Measurements from ENCODE around the gene PPP2R1A. TPM values are rescaled to one million over a fixed set of nuclear protein-coding genes. Genes with fewer than 3 reads are reported as not detected.
A peak's percentile ranks its signal among the peaks of the same experiment; 100 is the strongest.

PPP2R1A gene
- total and polyA plus RNA-seq, 2 of the 13 experiments (the other 11 are each of a cell fraction or from before 2014, with no cell fraction given), result 86.7 to 130 TPM

DNA sequence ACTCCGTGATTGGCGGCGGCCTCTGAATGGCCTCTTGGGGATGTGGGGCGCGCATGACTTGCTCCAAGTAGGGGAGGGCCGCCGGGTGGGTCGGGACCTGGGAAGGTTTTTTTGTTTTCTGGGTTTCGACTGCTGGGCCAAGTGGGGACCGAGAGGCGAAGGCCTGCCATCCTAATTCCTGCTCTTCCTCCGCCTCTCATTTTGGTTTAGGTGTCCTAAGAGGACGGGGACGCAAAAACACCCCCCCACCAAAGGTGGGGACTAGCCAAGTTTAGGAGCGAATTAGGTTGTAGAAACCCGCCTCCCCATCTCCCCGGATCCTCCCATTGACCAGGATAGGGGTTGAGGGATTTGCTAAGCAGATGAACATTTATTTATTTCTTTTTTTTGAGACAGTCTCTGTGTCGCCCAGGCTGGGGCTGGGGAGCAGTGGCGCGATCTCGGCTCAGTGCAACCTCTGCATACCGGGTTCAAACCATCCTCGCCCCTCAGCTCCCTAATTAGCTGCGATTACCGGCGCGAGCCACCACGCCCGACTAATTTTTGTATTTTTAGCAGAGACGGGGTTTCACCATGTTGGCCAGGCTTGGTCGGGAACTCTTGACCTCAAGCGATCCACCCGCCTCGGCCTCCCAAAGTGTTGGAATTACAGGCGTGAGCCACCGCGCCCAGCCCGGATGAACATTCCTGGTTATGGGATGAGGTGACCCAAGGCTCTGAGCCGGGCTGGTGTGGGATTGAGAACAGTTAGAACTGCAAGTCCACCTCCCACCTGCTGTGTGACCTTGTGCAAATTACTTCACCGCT, 838 bp downstream of the PPP2R1A start (continued):
- TF ChIP-seq ZBTB2 (CRISPR knock-in tag; IDR thresholded peaks at IDR 0.05; ENCODE audit: low read depth), result no peak
- TF ChIP-seq NCOA1 (CRISPR knock-in tag; IDR thresholded peaks at IDR 0.05), result 0 out of 2 replicates have a peak, but pooled peaks have one; percentile 15
- no peak for TF ChIP-seq NFIC (IDR thresholded peaks at IDR 0.05; ENCODE audit: low read length)
- no peak for TF ChIP-seq ZBTB49 (CRISPR knock-in tag; IDR thresholded peaks at IDR 0.05; ENCODE audit: borderline replicate concordance)
- 0 out of 2 replicates have a peak, but pooled peaks have one; percentile 53 for TF ChIP-seq ZFP82 (CRISPR knock-in tag; IDR thresholded peaks at IDR 0.05; ENCODE audit: borderline replicate concordance)
- no peak for TF ChIP-seq HNRNPL (IDR thresholded peaks at IDR 0.05; ENCODE audit: low read depth, low read length)
- TF ChIP-seq ATF1 (CRISPR knock-in tag; IDR thresholded peaks at IDR 0.05), result no peak
- TF ChIP-seq HOXA5 (CRISPR knock-in tag; IDR thresholded peaks at IDR 0.05), result peak; percentile 27; the same call in 1 of the 2 replicates
- no peak for TF ChIP-seq TBL1XR1 (IDR thresholded peaks at IDR 0.05; ENCODE audit: borderline replicate concordance, low read length, partially characterized antibody)
- TF ChIP-seq ASH2L (IDR thresholded peaks at IDR 0.05; ENCODE audit: insufficient read length, low read depth, low read length), result peak; percentile 38
- TF ChIP-seq GPN1 (CRISPR knock-in tag; IDR thresholded peaks at IDR 0.05; ENCODE audit: borderline replicate concordance), result peak; percentile 7; the same call in 1 of the 2 replicates
- no peak for TF ChIP-seq HMGXB4 (CRISPR knock-in tag; IDR thresholded peaks at IDR 0.05; ENCODE audit: borderline replicate concordance in 1 of 2, low read depth in 1 of 2)
- no peak for TF ChIP-seq ZNF850 (CRISPR knock-in tag; conservative IDR thresholded peaks at IDR 0.05)
- no peak for TF ChIP-seq ZNF605 (CRISPR knock-in tag; IDR thresholded peaks at IDR 0.05)
- no peak for TF ChIP-seq SNAPC2 (CRISPR knock-in tag; IDR thresholded peaks at IDR 0.05)
- TF ChIP-seq ZNF569 (CRISPR knock-in tag; IDR thresholded peaks at IDR 0.05; ENCODE audit: borderline replicate concordance), result no peak
- no peak for TF ChIP-seq MLLT10 (CRISPR knock-in tag; IDR thresholded peaks at IDR 0.05)
- TF ChIP-seq CAMTA2 (CRISPR knock-in tag; IDR thresholded peaks at IDR 0.05; ENCODE audit: borderline replicate concordance), result no peak
- no peak for TF ChIP-seq SAP130 (CRISPR knock-in tag; IDR thresholded peaks at IDR 0.05; ENCODE audit: low read depth)

Data from HepG2 (cell line).